H9 (cell line): Measurements from ENCODE around the gene NDST1. TPM values are rescaled to one million over a fixed set of nuclear protein-coding genes. Genes with fewer than 3 reads are reported as not detected.

Experiments
- DNase-seq: peaks from one replicate; pipeline ENCODE4 v3.0.0-alpha.2; 2017
- H2AFZ ChIP-seq: one replicate; pipeline ENCODE4 v1.6.1; 2013; ENCODE audit warnings: mild to moderate bottlenecking, low read length, control low read depth, moderate library complexity
- H2AK5ac ChIP-seq: 2 replicates; pipeline ENCODE4 v1.6.1; 2013; ENCODE audit warnings: low read length, control low read depth, mixed read lengths; ENCODE audit not compliant: insufficient read length
- H2BK120ac ChIP-seq: one replicate; pipeline ENCODE4 v1.6.1; 2013; ENCODE audit warnings: low read depth, mild to moderate bottlenecking, low read length, control low read depth, inconsistent platforms; ENCODE audit not compliant: poor library complexity, severe bottlenecking
- H2BK12ac ChIP-seq: 2 replicates; pipeline ENCODE4 v1.6.1; 2013; ENCODE audit warnings: low read length, control low read depth, mixed read lengths, low read depth; ENCODE audit not compliant: insufficient read length
- H2BK15ac ChIP-seq: 2 replicates; pipeline ENCODE4 v1.6.1; 2013; ENCODE audit warnings: low read depth, low read length, control low read depth
- H2BK20ac ChIP-seq: one replicate; pipeline ENCODE4 v1.6.1; 2013; ENCODE audit warnings: low read depth, mild to moderate bottlenecking, low read length, control low read depth, inconsistent platforms; ENCODE audit not compliant: poor library complexity, severe bottlenecking
- H2BK5ac ChIP-seq: 2 replicates; pipeline ENCODE4 v1.6.1; 2013; ENCODE audit warnings: low read length, control low read depth, mixed read lengths; ENCODE audit not compliant: insufficient read length
- H3K14ac ChIP-seq: 2 replicates; pipeline ENCODE4 v1.6.1; 2013; ENCODE audit warnings: low read length, control low read depth; ENCODE audit not compliant: insufficient read depth
- H3K18ac ChIP-seq: 2 replicates; pipeline ENCODE4 v1.6.1; 2013; ENCODE audit warnings: low read depth, mild to moderate bottlenecking, mixed read lengths, low read length, control low read depth; ENCODE audit not compliant: insufficient read length
- H3K23ac ChIP-seq: 2 replicates; pipeline ENCODE4 v1.6.1; 2013; ENCODE audit warnings: low read length, control low read depth, mixed read lengths, low read depth; ENCODE audit not compliant: insufficient read length
- H3K23me2 ChIP-seq: 2 replicates; pipeline ENCODE4 v1.6.1; 2013; ENCODE audit warnings: low read depth, mild to moderate bottlenecking, mixed read lengths, low read length, control low read depth; ENCODE audit not compliant: insufficient read length, poor library complexity, severe bottlenecking
- H3K27ac ChIP-seq: 2 replicates; pipeline ENCODE4 v1.5.1; 2013; ENCODE audit warnings: low read length, control low read depth, mixed read lengths, low read depth; ENCODE audit not compliant: insufficient read length
- H3K27me3 ChIP-seq: 2 replicates; pipeline ENCODE4 v1.6.1; 2013; ENCODE audit warnings: low read length, control low read depth, inconsistent platforms; ENCODE audit not compliant: insufficient read depth
- H3K4ac ChIP-seq: 2 replicates; pipeline ENCODE4 v1.6.1; 2013; ENCODE audit warnings: low read depth, mild to moderate bottlenecking, control low read depth, inconsistent platforms, low read length, moderate library complexity
- H3K4me1 ChIP-seq: 2 replicates; pipeline ENCODE4 v1.6.1; 2013; ENCODE audit warnings: low read length, control low read depth, inconsistent platforms; ENCODE audit not compliant: insufficient read depth
- H3K4me2 ChIP-seq: 2 replicates; pipeline ENCODE4 v1.6.1; 2013; ENCODE audit warnings: low read length, control low read depth, mixed read lengths; ENCODE audit not compliant: insufficient read length, insufficient read depth
- H3K56ac ChIP-seq: 2 replicates; pipeline ENCODE4 v1.6.1; 2013; ENCODE audit warnings: low read depth, mild to moderate bottlenecking, mixed read lengths, low read length, control low read depth; ENCODE audit not compliant: insufficient read length
- H3K79me1 ChIP-seq: 2 replicates; pipeline ENCODE4 v1.6.1; 2013; ENCODE audit warnings: low read depth, mild to moderate bottlenecking, moderate library complexity, low read length, control low read depth, inconsistent platforms; ENCODE audit not compliant: insufficient read depth, poor library complexity, severe bottlenecking
- H3K79me2 ChIP-seq: 2 replicates; pipeline ENCODE4 v1.6.1; 2013; ENCODE audit warnings: low read length, control low read depth, inconsistent platforms; ENCODE audit not compliant: insufficient read depth
- H3K9ac ChIP-seq: 2 replicates; pipeline ENCODE4 v1.6.1; 2013; ENCODE audit warnings: low read length, control low read depth, mixed read lengths; ENCODE audit not compliant: insufficient read length; ENCODE audit errors: extremely low read depth
- H3K9me3 ChIP-seq: one replicate; pipeline ENCODE4 v1.6.1; 2013; ENCODE audit warnings: low read depth, low read length, inconsistent platforms; ENCODE audit not compliant: control insufficient read depth
- H3T11ph ChIP-seq: one replicate; pipeline ENCODE4 v1.6.1; 2013; ENCODE audit warnings: mild to moderate bottlenecking, low read length, control low read depth, inconsistent platforms
- H4K20me1 ChIP-seq: one replicate; pipeline ENCODE4 v1.6.1; 2013; ENCODE audit not compliant: control insufficient read depth, insufficient read length, insufficient read depth
- H4K5ac ChIP-seq: 2 replicates; pipeline ENCODE4 v1.6.1; 2013; ENCODE audit warnings: low read depth, mild to moderate bottlenecking, mixed read lengths, low read length, control low read depth; ENCODE audit not compliant: insufficient read length
- H4K8ac ChIP-seq: replicated peaks from 2 replicates; pipeline ENCODE4 v1.6.1; 2013; ENCODE audit warnings: low read length, control low read depth, mixed read lengths, low read depth; ENCODE audit not compliant: insufficient read length
- H4K91ac ChIP-seq: 2 replicates; pipeline ENCODE4 v1.6.1; 2013; ENCODE audit warnings: low read depth, mild to moderate bottlenecking, moderate library complexity, mixed read lengths, low read length, control low read depth; ENCODE audit not compliant: insufficient read length
- H3K27ac Mint-ChIP-seq, 3 experiments: 2 replicates in 2 of 3; 3 replicates in 1 of 3; pipeline ENCODE4 v1.8.0; 2020 to 2021; ENCODE audit warnings: mixed read lengths in 3 of 3, mild to moderate bottlenecking in 1 of 3, moderate library complexity in 1 of 3
- H3K27me3 Mint-ChIP-seq: 2 replicates; pipeline ENCODE4 v1.8.0; 2021; ENCODE audit warnings: low read depth, mild to moderate bottlenecking, moderate library complexity, mixed read lengths
- H3K36me3 Mint-ChIP-seq, 3 experiments: 2 replicates in 2 of 3; 3 replicates in 1 of 3; pipeline ENCODE4 v1.8.0; 2020 to 2021; ENCODE audit warnings: low read depth in 3 of 3, mixed read lengths in 3 of 3; ENCODE audit not compliant: insufficient read depth in 1 of 3
- H3K4me1 Mint-ChIP-seq, 2 experiments: 2 replicates each; pipeline ENCODE4 v1.8.0; 2020; ENCODE audit warnings: mixed read lengths in 2 of 2
- H3K4me3 Mint-ChIP-seq, 2 experiments: 2 replicates in 1 of 2; 3 replicates in 1 of 2; pipeline ENCODE4 v1.8.0; 2020 to 2021; ENCODE audit warnings: mild to moderate bottlenecking in 2 of 2, mixed read lengths in 2 of 2, moderate library complexity in 1 of 2
- H3K9me3 Mint-ChIP-seq, 2 experiments: 2 replicates in 1 of 2; 3 replicates in 1 of 2; pipeline ENCODE4 v1.8.0; 2020; ENCODE audit warnings: mild to moderate bottlenecking in 2 of 2, mixed read lengths in 2 of 2, moderate library complexity in 1 of 2
- CTCF ChIP-seq: fragments of 200-600 bp; sonication (generic); conservative IDR thresholded peaks from 3 replicates; pipeline ENCODE4 v1.8.0; 2021; ENCODE audit warnings: antibody characterized with exemption, mild to moderate bottlenecking
- WGBS: extraction: QIAGEN DNeasy Blood & Tissue Kit; methylation state at CpG from one replicate; pipeline ENCODE4 v1.1.7; 2013; ENCODE audit warnings: missing lambda C conversion rate, low lambda C conversion rate, mixed read lengths; ENCODE audit not compliant: insufficient read length; ENCODE audit errors: extremely low coverage; 5-methylcytosine and 5-hydroxymethylcytosine counted together
- total RNA-seq: library from RNA; stranded (reverse); gene quantifications from 2 replicates; pipeline ENCODE4 v1.2.1, GENCODE V29; 2021

NDST1 gene
- total RNA-seq, 1 experiment from 2014 or later: 65.5 TPM

- no peaks in the 10 kb centered on the region for H3K23me2 ChIP-seq
- Mint-ChIP-seq H3K36me3 (no peaks in the 10 kb centered on the region), H3K27me3 (no peaks in the 10 kb centered on the region; the same call in 1 of the 2 replicates), H3K4me3 (no peak overlapping the region), H3K9me3 (no peaks in the 10 kb centered on the region), H3K4me1 (peaks cover 4 to 17% of the 10 kb centered on the region in 2 experiments; a peak in 2 of 4 replicates), H3K27ac (peak overlapping the region in 1 of 3 experiments; percentile 70; a peak in 2 of 7 replicates)
- no peaks in the 10 kb centered on the region for H4K20me1 ChIP-seq
- H4K5ac ChIP-seq: no peak overlapping the region
- no peaks in the 10 kb centered on the region for H3K27me3 ChIP-seq
- no peak overlapping the region for H4K8ac ChIP-seq
- WGBS: no CpG with 5 or more reads among the region's 6 CpGs
- no peaks in the 10 kb centered on the region for H3K79me1 ChIP-seq
- no peak overlapping the region for H2BK20ac ChIP-seq
- no peak for DNase-seq
- H3K27ac ChIP-seq: no peak overlapping the region
- no peak overlapping the region for H3K56ac ChIP-seq
- H2BK15ac ChIP-seq: no peak overlapping the region
- no peak overlapping the region for H2BK5ac ChIP-seq
- TF ChIP-seq CTCF: no peak
- H2AK5ac ChIP-seq: no peak overlapping the region
- no peak overlapping the region for H3K9ac ChIP-seq
- no peak overlapping the region for H3K18ac ChIP-seq
- no peak overlapping the region for H3K4ac ChIP-seq
- H3K4me1 ChIP-seq: no peaks in the 10 kb centered on the region
- H2AFZ ChIP-seq: no peak overlapping the region
- H3K79me2 ChIP-seq: no peaks in the 10 kb centered on the region
- H3T11ph ChIP-seq: no peak overlapping the region
- no peak overlapping the region for H3K14ac ChIP-seq
- H3K9me3 ChIP-seq: no peaks in the 10 kb centered on the region
- no peak overlapping the region for H3K23ac ChIP-seq
- no peak overlapping the region for H3K4me2 ChIP-seq
- H2BK12ac ChIP-seq: no peak overlapping the region
- no peak overlapping the region for H2BK120ac ChIP-seq
- H4K91ac ChIP-seq: no peak overlapping the region
These were observed 97.0 kb downstream of the NDST1 start for GRCh38 chr5:150604894-150605440.
